ENCODE measurements around the gene PRKCZ. TPM values are rescaled to one million over a fixed set of nuclear protein-coding genes. Genes with fewer than 3 reads are reported as not detected.

The PRKCZ gene
- total RNA-seq, 4 donors from 2014 or later = 0.29 to 8.8 (median 3.9) TPM

DNA sequence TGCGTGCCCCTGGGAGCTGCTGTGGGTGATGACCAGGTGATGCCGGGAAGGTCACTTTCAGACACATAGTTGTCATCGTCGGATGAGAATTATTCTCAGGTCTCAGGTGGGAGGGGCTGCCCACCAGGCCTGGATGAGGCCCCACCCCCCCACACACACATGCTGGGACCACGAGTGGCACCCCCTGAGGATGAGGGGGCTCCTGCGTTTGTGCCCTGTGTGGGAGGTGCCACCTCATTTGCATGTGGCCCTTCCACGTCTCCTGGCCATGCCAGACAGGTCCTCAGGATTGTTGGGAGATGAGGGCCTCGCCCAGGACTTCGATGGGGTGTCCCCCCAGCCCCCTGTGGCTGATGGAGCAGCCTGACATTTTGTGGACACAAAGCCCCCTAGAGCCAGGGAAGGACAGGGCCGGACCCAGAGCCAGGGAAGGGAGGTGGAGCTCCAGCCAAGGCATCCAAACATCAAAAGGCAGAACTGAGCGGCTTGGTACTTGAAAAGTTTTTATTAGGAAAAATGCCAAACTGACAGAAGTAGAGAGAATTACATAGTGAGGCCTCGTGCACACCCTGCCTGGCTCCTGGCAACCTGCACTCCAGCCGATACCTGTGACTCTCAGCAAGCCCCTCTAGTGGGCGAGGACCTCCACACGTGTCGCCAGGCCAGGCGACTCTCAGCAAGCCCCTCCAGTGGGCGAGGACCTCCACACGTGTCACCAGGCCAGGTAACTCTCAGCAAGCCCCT lies 55.7 kb downstream of the PRKCZ start:
- Histone ChIP-seq H3K27me3 (no peaks in the 10 kb centered on the region), H3K27ac (no peak overlapping the region), H3K9me3 (no peaks in the 10 kb centered on the region), H3K36me3 (no peaks in the 10 kb centered on the region), H3K4me3 (no peak overlapping the region), H3K4me1 (no peaks in the 10 kb centered on the region)
- intact Hi-C loops (cut with DNase I; ENCODE audit: low total_unique reads) = no loop called here
- TF ChIP-seq, protein P1, sequence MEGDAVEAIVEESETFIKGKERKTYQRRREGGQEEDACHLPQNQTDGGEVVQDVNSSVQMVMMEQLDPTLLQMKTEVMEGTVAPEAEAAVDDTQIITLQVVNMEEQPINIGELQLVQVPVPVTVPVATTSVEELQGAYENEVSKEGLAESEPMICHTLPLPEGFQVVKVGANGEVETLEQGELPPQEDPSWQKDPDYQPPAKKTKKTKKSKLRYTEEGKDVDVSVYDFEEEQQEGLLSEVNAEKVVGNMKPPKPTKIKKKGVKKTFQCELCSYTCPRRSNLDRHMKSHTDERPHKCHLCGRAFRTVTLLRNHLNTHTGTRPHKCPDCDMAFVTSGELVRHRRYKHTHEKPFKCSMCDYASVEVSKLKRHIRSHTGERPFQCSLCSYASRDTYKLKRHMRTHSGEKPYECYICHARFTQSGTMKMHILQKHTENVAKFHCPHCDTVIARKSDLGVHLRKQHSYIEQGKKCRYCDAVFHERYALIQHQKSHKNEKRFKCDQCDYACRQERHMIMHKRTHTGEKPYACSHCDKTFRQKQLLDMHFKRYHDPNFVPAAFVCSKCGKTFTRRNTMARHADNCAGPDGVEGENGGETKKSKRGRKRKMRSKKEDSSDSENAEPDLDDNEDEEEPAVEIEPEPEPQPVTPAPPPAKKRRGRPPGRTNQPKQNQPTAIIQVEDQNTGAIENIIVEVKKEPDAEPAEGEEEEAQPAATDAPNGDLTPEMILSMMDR (IDR thresholded peaks at IDR 0.05) = no peak
- TF ChIP-seq POLR2A (IDR thresholded peaks at IDR 0.05) = no peak
- DNase-seq = no peak

DNA sequence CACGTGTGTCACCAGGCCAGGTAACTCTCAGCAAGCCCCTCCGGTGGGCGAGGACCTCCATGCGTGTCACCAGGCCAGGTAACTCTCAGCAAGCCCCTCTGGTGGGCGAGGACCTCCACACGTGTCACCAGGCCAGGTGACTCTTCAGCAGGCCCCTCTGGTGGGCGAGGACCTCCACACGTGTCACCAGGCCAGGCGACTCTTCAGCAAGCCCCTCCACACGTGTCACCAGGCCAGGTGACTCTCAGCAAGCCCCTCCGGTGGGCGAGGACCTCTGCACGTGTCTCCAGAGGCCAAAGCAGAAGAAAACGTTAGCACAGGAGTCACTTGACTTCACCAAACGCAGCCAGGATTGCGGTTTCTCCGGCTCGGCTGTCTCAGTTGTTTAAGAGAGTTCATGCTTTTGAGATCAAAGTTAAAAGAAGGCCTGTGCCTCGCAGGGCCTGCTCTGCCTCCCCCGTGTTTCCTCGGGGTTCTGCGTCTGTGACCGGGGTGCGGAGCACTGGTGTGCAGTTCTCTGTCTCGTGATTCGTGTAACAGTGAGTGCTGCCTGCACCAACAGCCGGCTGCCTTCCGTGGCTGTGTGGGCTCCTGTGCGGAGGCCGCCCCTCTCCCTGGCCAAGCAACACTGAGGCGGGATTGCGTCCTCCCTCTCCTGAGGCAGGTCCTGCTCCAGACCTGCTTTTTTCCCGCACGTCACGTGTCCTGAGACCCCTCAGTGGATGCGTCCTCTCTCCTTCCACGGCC lies 56.6 kb downstream of the PRKCZ start:
- Histone ChIP-seq H3K36me3 (no peaks in the 10 kb centered on the region), H3K4me1 (no peaks in the 10 kb centered on the region), H3K4me3 (no peak overlapping the region), H3K27ac (no peak overlapping the region), H3K27me3 (no peaks in the 10 kb centered on the region), H3K9me3 (no peaks in the 10 kb centered on the region)
- intact Hi-C loops (cut with DNase I; ENCODE audit: low total_unique reads) = no loop called here
- TF ChIP-seq POLR2A (IDR thresholded peaks at IDR 0.05) = no peak
- TF ChIP-seq, protein P1 (IDR thresholded peaks at IDR 0.05) = no peak
- no peak for DNase-seq

DNA sequence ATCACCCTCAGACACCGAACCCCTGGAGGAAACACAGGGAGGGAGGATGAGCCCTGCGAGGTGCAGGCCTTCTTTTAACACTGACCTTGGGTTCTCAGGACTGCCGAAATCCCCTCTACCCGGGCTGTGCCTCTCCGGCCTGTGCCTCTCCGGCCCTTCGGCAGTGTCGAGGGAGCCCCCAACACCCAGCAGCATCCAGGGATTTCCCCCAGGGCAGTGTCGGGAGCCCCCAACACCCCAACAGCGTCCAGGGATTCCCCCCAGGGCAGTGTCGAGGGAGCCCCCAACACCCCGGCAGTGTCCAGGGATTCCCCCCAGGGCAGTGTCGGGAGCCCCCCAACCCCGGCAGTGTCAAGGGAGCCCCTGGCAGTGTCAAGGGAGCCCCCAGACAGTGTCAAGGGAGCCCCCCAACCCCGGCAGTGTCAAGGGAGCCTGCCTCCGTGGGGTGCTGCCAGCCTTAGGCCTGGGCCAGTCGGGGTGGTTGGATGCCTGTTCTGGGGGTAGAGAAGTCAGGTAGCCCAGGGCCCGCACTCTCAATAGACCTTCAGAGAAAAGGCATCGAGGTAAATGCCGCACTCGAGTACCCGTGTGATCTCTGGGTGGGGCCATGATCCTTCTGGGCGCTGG lies 57.5 kb downstream of the PRKCZ start:
- no peak for TF ChIP-seq POLR2A (IDR thresholded peaks at IDR 0.05)
- TF ChIP-seq, protein P1 (IDR thresholded peaks at IDR 0.05) = no peak
- no peak overlapping the region for H3K4me3 ChIP-seq
- H3K4me1 ChIP-seq = no peaks in the 10 kb centered on the region
- intact Hi-C loops (cut with DNase I; ENCODE audit: low total_unique reads) = no loop called here
- no peak for DNase-seq
- no peak overlapping the region for H3K27ac ChIP-seq
- no peaks in the 10 kb centered on the region for H3K9me3 ChIP-seq
- no peaks in the 10 kb centered on the region for H3K27me3 ChIP-seq
- H3K36me3 ChIP-seq = no peaks in the 10 kb centered on the region

DNA sequence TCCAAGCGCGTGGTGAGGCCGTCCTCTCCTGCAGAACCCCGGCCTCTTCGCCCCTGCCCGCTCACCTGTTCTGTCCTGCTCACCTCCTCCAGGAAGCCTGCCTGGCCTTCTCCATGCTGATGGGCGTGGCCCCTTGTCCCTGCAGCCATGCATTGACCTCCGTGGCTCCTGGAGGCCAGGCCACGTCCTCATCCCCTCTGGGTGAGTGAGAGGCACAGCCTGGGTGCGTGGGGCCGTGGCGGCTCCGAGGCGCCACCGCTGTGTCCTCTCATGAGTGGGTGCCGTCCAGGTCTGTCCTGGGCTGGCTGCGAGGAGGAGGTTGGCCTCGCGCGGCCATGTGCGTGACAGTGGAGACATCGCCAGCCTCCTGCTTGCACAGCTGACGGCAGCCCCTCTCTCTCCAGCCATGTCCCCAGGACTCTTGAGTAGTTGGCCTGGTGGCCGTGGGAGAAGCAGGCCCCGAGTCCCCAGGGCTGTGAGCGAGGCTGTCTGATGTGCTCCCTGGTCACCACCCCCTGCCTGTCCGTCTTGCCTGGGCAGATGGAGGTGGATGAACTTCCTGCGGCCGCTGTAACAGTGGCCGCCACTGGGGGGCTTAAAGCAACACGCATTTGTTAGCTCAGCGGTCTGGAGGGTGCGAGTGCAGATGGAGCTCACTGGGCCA lies 58.1 kb downstream of the PRKCZ start:
- Histone ChIP-seq H3K36me3 (no peaks in the 10 kb centered on the region), H3K4me3 (no peak overlapping the region), H3K9me3 (no peaks in the 10 kb centered on the region), H3K4me1 (no peaks in the 10 kb centered on the region), H3K27me3 (no peaks in the 10 kb centered on the region), H3K27ac (no peak overlapping the region)
- no peak for DNase-seq
- TF ChIP-seq, protein P1 (IDR thresholded peaks at IDR 0.05) = no peak
- TF ChIP-seq POLR2A (IDR thresholded peaks at IDR 0.05) = no peak
- intact Hi-C loops (cut with DNase I; ENCODE audit: low total_unique reads) = no loop called here

Data from uterus (tissue), 4 donors.